Stimulated activated naive CD8-positive, alpha-beta T cell treated with anti-CD3 and anti-CD28 coated beads, Interleukin-15, Interleukin-2, amounts not matched to agents 100 U/mL and 50 U/mL, for 24 hours (primary cell): Measurements from ENCODE around the gene TMOD3.

Experiments
- ATAC-seq: fragments of 150-1000 bp; cut with Tn5 transposase; one replicate; pipeline ENCODE4 v1.10.0; 2021
- DNase-seq: peaks from one replicate; pipeline ENCODE4 v3.0.0; 2021

TMOD3 gene

GRCh38 chr15:51828621-51829375 is 655 bp upstream of the TMOD3 start:
- ATAC-seq, result no peak
- no peak for DNase-seq

DNA sequence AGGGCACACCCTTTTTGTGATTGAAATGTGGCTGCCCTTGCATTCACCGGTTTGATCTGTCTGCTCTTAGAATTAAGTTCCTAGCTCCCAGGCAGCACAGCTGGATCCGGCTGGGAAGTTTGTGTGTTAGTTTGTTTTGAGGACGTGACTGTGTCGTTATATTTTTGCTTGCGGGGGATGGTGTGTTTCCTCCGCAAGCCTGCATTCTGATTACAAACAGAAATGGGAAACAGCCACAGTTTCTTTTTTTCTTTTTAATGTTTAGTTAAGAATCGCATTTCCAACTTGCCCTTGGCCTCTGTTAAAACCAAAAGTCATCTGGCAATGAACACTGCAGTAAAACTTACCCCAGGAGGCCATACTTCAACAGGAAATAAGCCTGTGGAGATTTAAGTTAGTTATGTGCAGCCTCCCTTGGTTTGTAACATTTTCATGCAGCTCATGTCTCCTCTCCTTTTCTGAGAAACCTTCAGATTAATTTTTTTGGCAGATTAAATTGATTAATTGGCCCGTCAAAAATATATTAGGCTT is 888 bp downstream of the TMOD3 start:
- no peak for ATAC-seq
- no peak for DNase-seq

DNA sequence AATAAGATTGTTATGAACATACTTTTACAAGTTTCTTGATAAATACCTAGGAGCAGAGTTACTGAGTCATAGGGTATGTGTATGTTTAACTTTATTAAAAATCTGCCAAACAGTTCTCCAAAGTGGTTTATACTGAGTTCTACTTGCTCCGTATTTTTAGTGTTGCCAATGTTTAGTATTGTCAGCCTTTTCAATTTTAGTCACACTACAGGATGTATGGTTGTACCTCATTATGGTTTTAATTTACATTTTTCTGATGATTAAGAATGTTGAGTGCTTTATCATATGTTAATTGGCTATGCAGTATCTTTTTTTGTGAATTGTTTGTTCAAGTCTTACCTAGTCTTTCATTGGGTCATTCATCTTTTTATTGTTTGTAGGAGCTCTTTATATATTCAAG is 4.3 kb downstream of the TMOD3 start:
- no peak for ATAC-seq

GRCh38 chr15:51837792-51838251 is 8.4 kb downstream of the TMOD3 start:
- no peak for DNase-seq
- peak; percentile 31 for ATAC-seq

More for the DNA sequence above, 4.3 kb downstream of the TMOD3 start:
- no peak for DNase-seq

DNA sequence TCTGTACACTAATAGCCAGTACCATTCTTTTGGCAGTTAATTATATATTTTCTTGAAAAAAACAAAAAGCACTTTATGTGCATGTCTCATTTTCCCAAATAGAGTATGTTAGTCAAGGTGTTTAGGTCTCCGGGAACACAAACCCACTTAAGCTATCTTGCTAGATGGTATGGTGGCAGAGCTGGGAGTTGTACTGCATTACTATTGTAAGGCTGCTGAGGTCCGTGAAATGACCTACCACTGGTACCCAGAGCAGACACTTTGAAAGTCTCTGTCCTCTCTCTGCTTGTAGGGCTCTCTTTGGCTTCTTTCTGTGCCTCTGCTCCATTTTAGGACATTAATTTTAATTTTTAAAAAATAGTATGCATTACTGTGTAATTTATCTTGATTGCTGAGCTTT is 8.8 kb downstream of the TMOD3 start:
- ATAC-seq (no peak), DNase-seq (no peak)

DNA sequence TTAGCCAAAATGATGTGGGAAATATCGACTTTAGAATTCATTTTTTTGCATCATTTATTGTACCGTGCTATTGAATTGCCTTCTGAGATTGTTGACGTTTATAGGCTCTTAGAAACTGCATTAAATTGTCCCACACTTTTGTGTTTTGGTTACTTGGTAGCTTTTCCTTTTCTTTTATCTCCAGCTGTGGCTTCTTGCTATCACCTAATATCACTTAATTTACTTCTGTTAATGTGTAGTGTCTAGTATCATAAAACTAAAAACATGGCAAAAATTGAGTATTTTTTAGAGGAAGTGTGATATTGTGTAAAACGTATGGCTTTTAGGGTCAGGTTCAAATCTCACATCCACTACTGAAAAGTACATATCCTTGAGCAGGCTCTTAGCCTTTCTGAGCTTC is 11.2 kb downstream of the TMOD3 start:
- DNase-seq (no peak), ATAC-seq (no peak)

GRCh38 chr15:51841406-51842040 is 12.1 kb downstream of the TMOD3 start:
- DNase-seq, result no peak

GRCh38 chr15:51842265-51842664 is 12.8 kb downstream of the TMOD3 start:
- DNase-seq, result no peak
- ATAC-seq, result peak; percentile 47

More at GRCh38 chr15:51841406-51842040, 12.1 kb downstream of the TMOD3 start:
- no peak for ATAC-seq

- ATAC-seq (peak; percentile 82), DNase-seq (no peak)
Measured at GRCh38 chr15:51842852-51843737, 13.6 kb downstream of the TMOD3 start.

DNA sequence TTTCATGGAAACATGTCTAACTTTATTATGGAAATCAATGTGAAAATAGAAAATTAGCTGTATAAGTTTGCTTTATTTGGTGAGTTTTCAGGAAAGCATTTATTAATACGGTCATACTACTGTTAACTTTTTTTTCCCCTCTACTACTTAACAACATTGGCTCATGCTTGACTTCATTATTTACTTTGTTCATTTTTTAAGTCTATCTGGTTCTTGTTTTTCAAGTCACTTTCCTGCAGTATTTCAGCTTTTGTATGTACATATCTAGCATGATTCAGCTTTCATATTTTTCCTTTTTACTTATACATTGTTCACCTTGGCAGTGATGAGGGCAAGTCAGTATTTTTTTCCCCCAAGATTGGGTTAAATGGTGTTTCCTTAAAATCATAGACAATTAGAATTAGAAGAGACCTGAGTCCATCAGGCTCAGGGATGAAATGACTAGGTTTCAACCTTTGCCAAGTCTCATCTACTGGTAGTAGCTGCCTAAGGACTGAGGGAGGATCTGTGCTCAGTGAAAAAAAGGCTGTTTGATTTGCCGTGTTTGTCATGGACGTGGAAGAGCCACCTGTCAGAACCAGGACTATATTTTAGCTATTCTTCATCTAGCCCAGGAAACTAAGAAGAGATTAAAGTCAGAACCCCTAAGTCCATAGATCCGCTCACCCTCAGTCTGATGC is 15.4 kb downstream of the TMOD3 start:
- ATAC-seq (no peak), DNase-seq (no peak)

DNA sequence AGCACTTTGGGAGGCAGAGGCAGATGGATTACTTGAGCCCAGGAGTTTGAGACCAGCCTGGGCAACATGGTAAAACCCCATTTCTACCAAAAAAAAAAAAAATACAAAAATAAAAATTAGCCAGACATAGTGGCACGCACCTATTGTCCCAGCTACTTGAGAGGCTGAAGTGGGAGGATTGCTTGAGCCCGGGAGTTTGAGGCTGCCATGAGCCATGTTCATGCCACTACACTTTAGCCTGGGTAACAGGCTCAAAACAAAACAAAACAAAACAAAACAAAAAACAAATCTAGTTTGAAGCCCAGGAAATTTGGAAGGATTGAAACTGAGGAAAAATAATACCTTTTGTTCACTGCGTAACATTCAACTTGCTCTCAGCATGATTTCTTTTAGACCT is 16.6 kb downstream of the TMOD3 start:
- ATAC-seq, result no peak
- no peak for DNase-seq

GRCh38 chr15:51846463-51847230 is 17.2 kb downstream of the TMOD3 start:
- DNase-seq, result no peak
- ATAC-seq, result peak; percentile 38

DNA sequence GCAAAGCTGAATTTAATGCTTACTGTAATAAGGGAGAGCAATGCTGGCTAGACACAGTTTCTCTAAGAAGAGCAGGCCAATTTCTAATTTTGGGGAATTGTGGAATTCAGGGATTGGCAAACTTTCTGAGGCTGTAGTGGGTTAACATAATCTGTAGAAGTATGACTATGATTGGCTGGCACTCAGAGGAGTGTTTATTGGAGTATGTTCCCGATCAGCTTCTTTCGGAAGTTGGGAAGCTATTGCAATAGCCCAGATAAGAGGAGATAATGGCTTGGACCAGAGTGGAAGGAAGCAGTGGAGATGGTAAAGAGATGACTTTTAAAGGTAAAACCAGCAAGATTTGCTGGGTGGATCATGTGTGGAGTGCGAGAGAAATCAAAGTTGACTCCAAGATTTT is 19.4 kb downstream of the TMOD3 start:
- DNase-seq, result no peak
- no peak for ATAC-seq

DNA sequence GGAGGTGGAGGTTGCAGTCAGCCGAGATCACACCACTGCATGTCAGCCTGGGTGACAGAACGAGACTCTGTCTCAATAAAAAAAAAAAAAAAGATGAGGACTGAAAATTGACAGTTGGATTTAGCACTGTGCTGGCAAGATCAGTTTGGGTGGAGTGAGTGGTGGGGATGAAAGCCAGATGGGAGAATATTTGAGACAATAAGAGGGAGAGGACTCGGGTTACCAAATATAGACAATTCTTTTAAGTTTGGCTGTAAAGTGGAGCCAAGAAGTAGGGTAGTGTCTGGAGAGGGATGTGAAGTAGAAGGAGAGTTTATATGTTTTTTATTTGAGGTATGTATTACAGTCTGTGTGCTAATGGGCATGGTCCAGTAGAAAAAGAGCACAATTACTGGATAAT is 20.4 kb downstream of the TMOD3 start:
- ATAC-seq, result no peak

GRCh38 chr15:51853998-51854397 is 24.5 kb downstream of the TMOD3 start:
- DNase-seq, result no peak
- no peak for ATAC-seq

More for the DNA sequence above, 20.4 kb downstream of the TMOD3 start:
- no peak for DNase-seq

DNA sequence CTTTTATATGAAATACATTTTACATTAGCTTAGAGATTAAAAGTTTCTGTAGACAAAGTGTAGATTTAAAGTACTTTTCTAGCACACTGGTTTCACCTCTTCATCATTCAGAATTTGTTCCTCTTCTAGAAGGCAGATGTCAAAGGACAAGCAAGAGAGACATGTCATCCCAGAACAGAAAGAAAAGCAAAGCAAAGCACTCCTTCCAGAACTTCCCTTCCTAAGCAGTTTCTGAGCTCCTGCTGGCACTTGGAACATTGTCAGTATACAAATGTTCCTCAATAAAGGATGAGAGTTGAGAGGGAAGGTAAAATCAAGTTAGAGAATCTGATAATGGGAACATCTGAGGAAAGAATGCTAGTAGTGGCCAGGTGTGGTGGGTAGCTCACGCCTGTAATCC is 26.2 kb downstream of the TMOD3 start:
- no peak for DNase-seq
- no peak for ATAC-seq

DNA sequence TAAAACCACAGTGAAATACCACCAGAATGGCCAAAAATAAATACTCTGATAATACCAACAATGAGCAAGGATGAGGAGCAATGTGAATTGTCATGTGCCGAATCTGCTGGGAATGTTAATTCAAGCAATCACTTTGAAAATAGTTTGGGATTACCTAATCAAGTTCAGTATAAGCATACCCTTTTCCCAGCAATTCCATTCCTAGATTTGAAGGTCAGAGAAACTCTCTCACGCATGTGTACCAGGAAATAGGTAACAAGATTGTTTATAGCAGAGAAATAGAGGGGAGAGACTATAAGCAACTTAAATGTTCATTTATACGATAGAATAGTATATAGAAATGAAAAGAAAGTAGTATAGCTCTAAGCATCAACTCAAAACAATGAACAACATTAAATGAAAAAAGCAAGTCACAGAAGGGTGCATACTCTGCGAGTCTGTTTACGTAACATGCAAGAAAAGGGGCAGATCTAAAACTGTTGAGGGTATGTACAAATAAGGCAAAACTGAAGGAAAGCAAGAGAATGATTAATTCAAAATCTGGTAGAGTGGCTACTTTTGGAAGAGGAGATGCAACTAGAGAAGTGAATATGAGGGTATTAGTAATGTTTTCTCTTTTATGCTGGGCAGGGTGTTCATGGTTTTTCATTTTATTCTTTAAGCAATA is 27.4 kb downstream of the TMOD3 start:
- no peak for ATAC-seq

DNA sequence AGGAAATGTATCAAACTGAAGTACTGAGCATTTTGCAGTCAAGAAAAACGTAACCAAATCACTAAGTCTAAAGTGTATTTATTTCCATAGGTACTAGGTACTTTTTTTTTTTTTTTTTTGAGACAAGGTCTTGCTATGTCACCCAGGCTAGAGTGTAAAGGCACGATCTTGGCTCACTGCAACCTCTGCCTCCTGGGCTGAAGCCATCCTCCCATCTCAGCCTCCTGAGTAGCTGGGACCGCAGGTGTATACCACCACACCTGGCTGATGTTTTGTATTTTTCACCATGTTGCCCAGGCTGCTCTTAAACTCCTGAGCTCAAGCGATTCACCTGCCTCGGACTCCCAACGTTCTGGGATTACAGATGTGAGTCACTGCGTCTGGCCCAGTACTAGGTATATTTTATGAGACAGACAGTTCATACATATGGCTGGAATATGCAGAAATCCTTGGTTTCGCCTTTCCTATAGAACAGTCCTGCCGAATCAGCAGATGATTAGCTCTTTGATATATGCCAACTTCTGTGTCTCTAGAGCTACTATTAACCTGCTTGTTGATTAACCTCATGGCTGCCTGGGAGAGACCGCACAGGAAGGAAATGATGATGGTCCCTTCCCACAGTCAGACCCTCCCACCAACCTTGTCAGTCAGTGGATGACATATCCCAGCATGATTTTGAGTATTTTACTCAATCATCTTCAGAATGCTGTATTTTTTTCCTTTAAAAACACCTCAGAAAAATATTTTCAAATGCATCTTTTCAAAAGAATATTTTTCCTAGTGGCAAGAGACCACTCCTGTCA is 32.3 kb downstream of the TMOD3 start:
- DNase-seq, result peak; percentile 56
- ATAC-seq, result peak; percentile 89

More for the DNA sequence above, 27.4 kb downstream of the TMOD3 start:
- DNase-seq, result no peak

GRCh38 chr15:51863131-51863530 is 33.7 kb downstream of the TMOD3 start:
- DNase-seq, result no peak
- no peak for ATAC-seq
